ENCODE data around the gene SAAL1.

The SAAL1 gene

GRCh38 chr11:18063862-18064434 is 41.9 kb downstream of the SAAL1 start:
- H3K27ac Mint-ChIP-seq, result no peak overlapping the region
- no peaks in the 10 kb centered on the region for H3K4me1 Mint-ChIP-seq (ENCODE audit: low read depth)
- H3K27me3 Mint-ChIP-seq, result no peaks in the 10 kb centered on the region
- H3K4me3 Mint-ChIP-seq, result no peak overlapping the region
- H3K36me3 Mint-ChIP-seq, result peaks cover 17% of the 10 kb centered on the region
- no peaks in the 10 kb centered on the region for H3K9me3 Mint-ChIP-seq (ENCODE audit: low read depth)

GRCh38 chr11:18063125-18063524 is 42.8 kb downstream of the SAAL1 start:
- Mint-ChIP-seq H3K4me3 (no peak overlapping the region), H3K27ac (no peak overlapping the region), H3K4me1 (ENCODE audit: low read depth) (no peaks in the 10 kb centered on the region), H3K27me3 (no peaks in the 10 kb centered on the region), H3K9me3 (ENCODE audit: low read depth) (no peaks in the 10 kb centered on the region), H3K36me3 (peaks cover 17% of the 10 kb centered on the region)

GRCh38 chr11:18061351-18061750 is 44.5 kb downstream of the SAAL1 start:
- H3K36me3 Mint-ChIP-seq, result peaks cover 14% of the 10 kb centered on the region
- no peaks in the 10 kb centered on the region for H3K9me3 Mint-ChIP-seq (ENCODE audit: low read depth)
- H3K27ac Mint-ChIP-seq, result no peak overlapping the region
- H3K4me1 Mint-ChIP-seq (ENCODE audit: low read depth), result no peaks in the 10 kb centered on the region
- no peak overlapping the region for H3K4me3 Mint-ChIP-seq
- no peaks in the 10 kb centered on the region for H3K27me3 Mint-ChIP-seq

GRCh38 chr11:18056561-18057181 is 49.2 kb downstream of the SAAL1 start:
- Mint-ChIP-seq H3K4me3 (no peak overlapping the region), H3K27me3 (no peaks in the 10 kb centered on the region), H3K27ac (no peak overlapping the region), H3K4me1 (ENCODE audit: low read depth) (no peaks in the 10 kb centered on the region), H3K36me3 (peaks cover 10% of the 10 kb centered on the region), H3K9me3 (ENCODE audit: low read depth) (no peaks in the 10 kb centered on the region)

GRCh38 chr11:18054511-18055103 is 51.3 kb downstream of the SAAL1 start:
- Mint-ChIP-seq H3K36me3 (peaks cover 8% of the 10 kb centered on the region), H3K4me3 (no peak overlapping the region), H3K4me1 (ENCODE audit: low read depth) (no peaks in the 10 kb centered on the region), H3K27me3 (no peaks in the 10 kb centered on the region), H3K27ac (no peak overlapping the region), H3K9me3 (ENCODE audit: low read depth) (no peaks in the 10 kb centered on the region)

- peaks cover 29% of the 10 kb centered on the region for H3K36me3 Mint-ChIP-seq
- H3K27me3 Mint-ChIP-seq, result peaks cover 14% of the 10 kb centered on the region
- H3K4me1 Mint-ChIP-seq (ENCODE audit: low read depth), result no peaks in the 10 kb centered on the region
- no peak overlapping the region for H3K27ac Mint-ChIP-seq
- peaks cover 5% of the 10 kb centered on the region for H3K9me3 Mint-ChIP-seq (ENCODE audit: low read depth)
- no peak overlapping the region for H3K4me3 Mint-ChIP-seq
Observed at GRCh38 chr11:18050848-18051247, 55.0 kb downstream of the SAAL1 start.

GRCh38 chr11:18046116-18046777 is 59.6 kb downstream of the SAAL1 start, which contains the start of gene TPH1:
TSS of gene TPH1 (minus strand) at chr11:18046269. CDS start at chr11:18040762, 5,507 bp downstream.
- Mint-ChIP-seq H3K4me3 (no peak within 1 kb of the TSS), H3K9me3 (ENCODE audit: low read depth) (peaks cover 5% of the 10 kb centered on the region), H3K36me3 (peaks cover 34% of the 10 kb centered on the region), H3K27ac (no peak within 1 kb of the TSS), H3K27me3 (peaks cover 30% of the 10 kb centered on the region), H3K4me1 (ENCODE audit: low read depth) (no peaks in the 10 kb centered on the region)

GRCh38 chr11:18036456-18036855 is 69.4 kb downstream of the SAAL1 start:
- H3K27ac Mint-ChIP-seq, result no peak overlapping the region

More at GRCh38 chr11:18036456-18036855, 69.4 kb downstream of the SAAL1 start:
- peaks cover 3% of the 10 kb centered on the region for H3K36me3 Mint-ChIP-seq
- no peak overlapping the region for H3K4me3 Mint-ChIP-seq
- no peaks in the 10 kb centered on the region for H3K27me3 Mint-ChIP-seq
- H3K9me3 Mint-ChIP-seq (ENCODE audit: low read depth), result no peaks in the 10 kb centered on the region
- no peaks in the 10 kb centered on the region for H3K4me1 Mint-ChIP-seq (ENCODE audit: low read depth)

Measured in activated naive CD8-positive, alpha-beta T cell (primary cell).